Neural progenitor cell (in vitro differentiated cells): ENCODE results near the gene UGP2. TPM values are rescaled to one million over a fixed set of nuclear protein-coding genes. Genes with fewer than 3 reads are reported as not detected.
"Not testable (repeated sequence)": the region's sequence is repeated elsewhere in the genome, so short reads cannot be mapped to it uniquely, and the experiment has no call there.

ENCODE experiments used
- DNase-seq: peaks from one replicate; pipeline ENCODE4 v3.0.0-alpha.2; 2016; ENCODE audit warnings: low spot score
- H2AFZ ChIP-seq: fragments of 200-600 bp; sonication (generic); replicated peaks from 2 replicates; pipeline ENCODE4 v1.6.1; 2016; ENCODE audit warnings: antibody characterized with exemption
- H3F3A ChIP-seq: fragments of 200-600 bp; sonication (generic); 2 replicates; pipeline ENCODE4 v1.6.1; 2016; ENCODE audit warnings: antibody characterized with exemption, low read depth
- H3K27ac ChIP-seq: fragments of 200-600 bp; sonication (generic); 2 replicates; pipeline ENCODE4 v1.5.1; 2016; ENCODE audit warnings: mild to moderate bottlenecking
- H3K27me3 ChIP-seq: fragments of 200-600 bp; sonication (generic); 2 replicates; pipeline ENCODE4 v1.6.1; 2016; ENCODE audit warnings: mild to moderate bottlenecking, moderate library complexity
- H3K36me3 ChIP-seq: fragments of 200-600 bp; sonication (generic); 2 replicates; pipeline ENCODE4 v1.5.1; 2016
- H3K4me1 ChIP-seq: fragments of 200-600 bp; sonication (generic); 2 replicates; pipeline ENCODE4 v1.6.1; 2016; ENCODE audit warnings: mixed run types
- H3K4me2 ChIP-seq: fragments of 200-600 bp; sonication (generic); 2 replicates; pipeline ENCODE4 v1.6.1; 2016
- H3K4me3 ChIP-seq: fragments of 200-600 bp; sonication (generic); 2 replicates; pipeline ENCODE4 v1.5.1; 2016
- H3K79me2 ChIP-seq: fragments of 200-600 bp; sonication (generic); 2 replicates; pipeline ENCODE4 v1.6.1; 2016; ENCODE audit warnings: low read depth
- H3K9ac ChIP-seq: fragments of 200-600 bp; sonication (generic); 2 replicates; pipeline ENCODE4 v1.6.1; 2016
- H3K9me3 ChIP-seq: fragments of 200-600 bp; sonication (generic); 2 replicates; pipeline ENCODE4 v1.5.1; 2016; ENCODE audit warnings: low read depth
- H4K20me1 ChIP-seq: fragments of 200-600 bp; sonication (generic); 2 replicates; pipeline ENCODE4 v1.6.1; 2016; ENCODE audit warnings: low read depth
- H3K27ac Mint-ChIP-seq: 3 replicates; pipeline ENCODE4 v1.8.0; 2021; ENCODE audit warnings: mixed read lengths
- H3K27me3 Mint-ChIP-seq: 2 replicates; pipeline ENCODE4 v1.8.0; 2022; ENCODE audit warnings: low read depth, mild to moderate bottlenecking, inconsistent platforms, moderate library complexity, mixed read lengths; ENCODE audit not compliant: insufficient read depth
- H3K36me3 Mint-ChIP-seq: 3 replicates; pipeline ENCODE4 v1.8.0; 2021; ENCODE audit warnings: mixed read lengths
- H3K4me1 Mint-ChIP-seq: 3 replicates; pipeline ENCODE4 v1.8.0; 2021; ENCODE audit warnings: mixed read lengths
- H3K4me3 Mint-ChIP-seq: 3 replicates; pipeline ENCODE4 v1.8.0; 2021; ENCODE audit warnings: mild to moderate bottlenecking, moderate library complexity, mixed read lengths
- H3K9me3 Mint-ChIP-seq: 3 replicates; pipeline ENCODE4 v1.8.0; 2020; ENCODE audit warnings: mixed read lengths
- EZH2 ChIP-seq: fragments of 200-600 bp; sonication (generic); IDR thresholded peaks from 2 replicates; pipeline ENCODE4 v1.6.1; 2017; ENCODE audit warnings: antibody characterized with exemption, mild to moderate bottlenecking, moderate library complexity
- EZH2phosphoT487 ChIP-seq: fragments of 200-600 bp; sonication (generic); IDR thresholded peaks from 2 replicates; pipeline ENCODE4 v1.6.1; 2017; ENCODE audit warnings: antibody characterized with exemption
- total RNA-seq: library from RNA; depleted of rRNA; stranded (reverse); fragments of >200 nt; gene quantifications from 2 replicates; pipeline ENCODE4 v1.2.3, GENCODE V29; 2015; ENCODE audit warnings: low replicate concordance
- TF ChIP-seq, protein P1 (sequence below): fragments of 200-600 bp; sonication (generic); IDR thresholded peaks from 2 replicates; pipeline ENCODE4 v1.5.1; 2017; ENCODE audit warnings: antibody characterized with exemption, mild to moderate bottlenecking

The UGP2 gene
- total RNA-seq, 1 donor from 2014 or later, result 126 TPM

GRCh38 chr2:63845866-63846265 lies 4.2 kb downstream of the UGP2 start:
- peaks cover 13% of the 10 kb centered on the region for H3K36me3 Mint-ChIP-seq
- H3K27ac Mint-ChIP-seq, result no peak overlapping the region
- H3K9me3 Mint-ChIP-seq, result peaks cover 9% of the 10 kb centered on the region
- peak; percentile 25 for DNase-seq
- TF ChIP-seq EZH2, result no peak
- TF ChIP-seq, protein P1, sequence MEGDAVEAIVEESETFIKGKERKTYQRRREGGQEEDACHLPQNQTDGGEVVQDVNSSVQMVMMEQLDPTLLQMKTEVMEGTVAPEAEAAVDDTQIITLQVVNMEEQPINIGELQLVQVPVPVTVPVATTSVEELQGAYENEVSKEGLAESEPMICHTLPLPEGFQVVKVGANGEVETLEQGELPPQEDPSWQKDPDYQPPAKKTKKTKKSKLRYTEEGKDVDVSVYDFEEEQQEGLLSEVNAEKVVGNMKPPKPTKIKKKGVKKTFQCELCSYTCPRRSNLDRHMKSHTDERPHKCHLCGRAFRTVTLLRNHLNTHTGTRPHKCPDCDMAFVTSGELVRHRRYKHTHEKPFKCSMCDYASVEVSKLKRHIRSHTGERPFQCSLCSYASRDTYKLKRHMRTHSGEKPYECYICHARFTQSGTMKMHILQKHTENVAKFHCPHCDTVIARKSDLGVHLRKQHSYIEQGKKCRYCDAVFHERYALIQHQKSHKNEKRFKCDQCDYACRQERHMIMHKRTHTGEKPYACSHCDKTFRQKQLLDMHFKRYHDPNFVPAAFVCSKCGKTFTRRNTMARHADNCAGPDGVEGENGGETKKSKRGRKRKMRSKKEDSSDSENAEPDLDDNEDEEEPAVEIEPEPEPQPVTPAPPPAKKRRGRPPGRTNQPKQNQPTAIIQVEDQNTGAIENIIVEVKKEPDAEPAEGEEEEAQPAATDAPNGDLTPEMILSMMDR, result no peak
- no peak for TF ChIP-seq EZH2phosphoT487
- Histone ChIP-seq H3K79me2 (peaks cover 90% of the 10 kb centered on the region), H3K4me1 (peaks cover 55% of the 10 kb centered on the region), H3K36me3 (no peaks in the 10 kb centered on the region), H3F3A (peaks cover 42% of the 10 kb centered on the region), H3K9ac (no peak overlapping the region), H3K4me2 (peak overlapping the region; percentile 24), H2AFZ (no peak overlapping the region), H3K4me3 (no peak overlapping the region), H3K27me3 (no peaks in the 10 kb centered on the region), H4K20me1 (no peaks in the 10 kb centered on the region), H3K9me3 (no peaks in the 10 kb centered on the region), H3K27ac (peak overlapping the region; percentile 10)
- H3K27me3 Mint-ChIP-seq, result no peaks in the 10 kb centered on the region
- H3K4me3 Mint-ChIP-seq, result no peak overlapping the region
- peaks cover 32% of the 10 kb centered on the region for H3K4me1 Mint-ChIP-seq

DNA sequence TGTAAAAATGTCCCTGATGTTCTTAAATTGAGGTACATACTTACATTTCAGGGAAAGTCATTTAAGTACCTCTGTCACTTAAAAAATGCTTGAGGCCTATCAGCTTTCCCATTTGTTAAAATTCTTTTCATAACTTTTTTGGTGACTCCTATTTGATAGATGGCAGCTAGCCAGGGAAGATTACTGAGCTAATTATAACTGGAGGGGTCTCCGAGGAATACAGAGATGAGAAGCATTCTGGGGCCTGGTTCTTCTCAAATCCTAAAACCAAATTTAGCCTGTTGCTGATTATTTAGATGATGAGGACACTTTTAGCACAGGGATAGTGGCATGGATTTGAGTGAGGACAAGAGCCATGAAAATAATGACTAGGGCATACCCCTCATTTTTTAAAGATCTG lies 4.8 kb downstream of the UGP2 start:
- Mint-ChIP-seq H3K27me3 (no peaks in the 10 kb centered on the region), H3K27ac (no peak overlapping the region), H3K4me1 (peaks cover 32% of the 10 kb centered on the region), H3K4me3 (no peak overlapping the region), H3K36me3 (peaks cover 13% of the 10 kb centered on the region), H3K9me3 (peaks cover 9% of the 10 kb centered on the region)
- Histone ChIP-seq H3K27me3 (no peaks in the 10 kb centered on the region), H3K79me2 (peaks cover 96% of the 10 kb centered on the region), H3K36me3 (no peaks in the 10 kb centered on the region), H3F3A (peaks cover 36% of the 10 kb centered on the region), H2AFZ (no peak overlapping the region), H3K9ac (no peak overlapping the region), H3K4me1 (peaks cover 62% of the 10 kb centered on the region), H4K20me1 (no peaks in the 10 kb centered on the region), H3K4me3 (no peak overlapping the region), H3K4me2 (peak overlapping the region; percentile 24), H3K9me3 (no peaks in the 10 kb centered on the region), H3K27ac (no peak overlapping the region)
- DNase-seq, result no peak
- TF ChIP-seq, protein P1, result no peak
- TF ChIP-seq EZH2phosphoT487, result no peak

DNA sequence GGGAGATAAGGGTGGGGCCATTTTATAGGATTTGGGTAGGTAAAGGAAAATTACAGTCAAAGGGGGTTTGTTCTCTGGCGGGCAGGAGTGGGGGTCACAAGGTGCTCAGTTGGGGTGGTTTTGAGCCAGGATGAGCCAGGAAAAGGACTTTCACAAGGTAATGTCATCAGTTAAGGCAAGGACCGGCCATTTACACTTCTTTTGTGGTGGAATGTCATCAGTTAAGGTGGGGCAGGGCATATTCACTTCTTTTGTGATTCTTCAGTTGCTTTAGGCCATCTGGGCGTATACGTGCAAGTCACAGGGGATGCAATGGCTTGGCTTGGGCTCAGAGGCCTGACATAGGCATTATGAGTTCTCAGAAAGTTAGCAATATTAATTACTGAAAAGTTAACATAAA lies 5.9 kb downstream of the UGP2 start:
- H3K27me3 Mint-ChIP-seq, H3K9me3 ChIP-seq, H3K4me2 ChIP-seq, H3K27ac ChIP-seq, H3K36me3 ChIP-seq, DNase-seq, H3K9ac ChIP-seq, H4K20me1 ChIP-seq, H2AFZ ChIP-seq, H3K4me3 Mint-ChIP-seq, H3K4me3 ChIP-seq, H3K9me3 Mint-ChIP-seq, H3K27ac Mint-ChIP-seq, H3K27me3 ChIP-seq: not testable (repeated sequence)
- H3K4me1 ChIP-seq, result peaks cover 65% of the 10 kb centered on the region
- peaks cover 32% of the 10 kb centered on the region for H3K4me1 Mint-ChIP-seq
- H3F3A ChIP-seq, result peaks cover 25% of the 10 kb centered on the region
- peaks cover 13% of the 10 kb centered on the region for H3K36me3 Mint-ChIP-seq
- peaks cover 100% of the 10 kb centered on the region for H3K79me2 ChIP-seq

DNA sequence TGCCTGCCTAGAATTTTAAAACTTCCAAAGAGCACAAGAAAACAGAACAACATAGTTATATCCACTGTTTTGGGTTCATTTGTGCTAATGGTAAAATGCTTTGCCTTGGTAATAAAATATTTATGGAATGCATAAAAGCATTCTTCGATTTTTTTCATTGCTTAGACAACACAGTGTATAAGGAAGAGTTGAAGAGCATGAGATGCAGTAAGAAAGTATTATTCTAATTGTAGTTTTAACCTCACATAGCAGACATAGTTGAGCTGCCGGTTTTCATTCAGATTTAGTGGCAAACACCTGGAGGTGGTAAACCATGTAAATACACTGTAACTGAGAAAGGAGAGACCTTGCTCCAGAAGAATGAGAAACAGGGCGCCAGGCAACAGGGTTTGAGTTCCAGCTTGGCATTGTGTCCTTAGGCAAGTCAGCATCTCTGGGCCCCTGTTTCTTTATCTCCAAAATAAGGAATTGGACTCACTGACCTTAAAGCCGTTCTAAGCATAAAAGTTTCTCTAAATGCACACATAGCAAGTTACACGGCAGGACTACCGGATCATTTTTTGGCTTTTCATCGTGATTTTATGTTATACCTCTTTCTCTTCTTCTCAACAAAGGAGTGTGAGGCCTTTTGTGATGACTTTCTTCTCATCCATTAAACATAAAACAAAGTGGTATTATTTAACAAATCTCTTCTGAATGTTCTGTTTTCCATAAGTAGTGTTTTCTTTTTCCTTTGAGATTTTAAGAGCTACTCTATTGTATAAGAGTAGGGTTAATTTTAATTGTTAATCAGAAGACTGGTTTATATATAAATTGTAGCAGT lies 7.9 kb downstream of the UGP2 start:
- H3K4me2 ChIP-seq, result peak overlapping the region; percentile 76
- H3K27ac Mint-ChIP-seq, result peak overlapping the region; percentile 62
- peaks cover 9% of the 10 kb centered on the region for H3K9me3 Mint-ChIP-seq
- peaks cover 2% of the 10 kb centered on the region for H3K27me3 Mint-ChIP-seq
- H3K4me1 ChIP-seq, result peaks cover 68% of the 10 kb centered on the region
- peak overlapping the region; percentile 31 for H3K4me3 ChIP-seq
- peaks cover 100% of the 10 kb centered on the region for H3K79me2 ChIP-seq
- peaks cover 13% of the 10 kb centered on the region for H3K36me3 Mint-ChIP-seq
- no peak overlapping the region for H2AFZ ChIP-seq
- TF ChIP-seq, protein P1, result no peak
- no peak for TF ChIP-seq EZH2phosphoT487
- no peak for TF ChIP-seq EZH2
- H3K4me3 Mint-ChIP-seq, result no peak overlapping the region
- H3K27me3 ChIP-seq, result no peaks in the 10 kb centered on the region
- H3K27ac ChIP-seq, result peak overlapping the region; percentile 91
- peaks cover 12% of the 10 kb centered on the region for H4K20me1 ChIP-seq
- H3K36me3 ChIP-seq, result no peaks in the 10 kb centered on the region
- H3K9me3 ChIP-seq, result no peaks in the 10 kb centered on the region
- peaks cover 28% of the 10 kb centered on the region for H3K4me1 Mint-ChIP-seq
- no peak overlapping the region for H3K9ac ChIP-seq
- peaks cover 23% of the 10 kb centered on the region for H3F3A ChIP-seq
- DNase-seq, result peak; percentile 64
